GM12892 (cell line): ENCODE measurements around the gene LY6G6D.

ENCODE experiments used
- DNase-seq: peaks from one replicate; pipeline ENCODE4 v3.0.0; 2011; ENCODE audit not compliant: insufficient read length
- FAIRE-seq: peaks from 2 replicates; lab custom pipeline; 2011; peaks lifted over from hg19 to GRCh38; lab: Jason Lieb, UNC
- POLR2A ChIP-seq: IDR thresholded peaks from 2 replicates; pipeline ENCODE4 v1.6.1; 2011; ENCODE audit warnings: low read depth, low read length, control low read depth
- POLR2AphosphoS5 ChIP-seq: IDR thresholded peaks from 2 replicates; pipeline ENCODE4 v1.6.1; 2011; ENCODE audit warnings: low read depth, low read length, control low read depth
- TAF1 ChIP-seq: IDR thresholded peaks from 2 replicates; pipeline ENCODE4 v1.6.1; 2011; ENCODE audit warnings: low read depth, mild to moderate bottlenecking, control low read depth, low read length, borderline replicate concordance

The LY6G6D gene

GRCh38 chr6:31730631-31731086 is 15.5 kb downstream of the LY6G6D start:
- no peak for DNase-seq
- TF ChIP-seq POLR2AphosphoS5 (no peak), POLR2A (no peak), TAF1 (no peak)
- FAIRE-seq: no peak

- TF ChIP-seq POLR2AphosphoS5 (no peak), TAF1 (no peak), POLR2A (no peak)
- FAIRE-seq (no peak), DNase-seq (no peak)
Measured at GRCh38 chr6:31732029-31732428, 16.9 kb downstream of the LY6G6D start.

GRCh38 chr6:31733734-31734133 is 18.6 kb downstream of the LY6G6D start:
- DNase-seq (no peak), FAIRE-seq (no peak)
- TF ChIP-seq POLR2A: no peak
- no peak for TF ChIP-seq TAF1

- TF ChIP-seq POLR2AphosphoS5 (no peak), TAF1 (no peak), POLR2A (no peak)
- DNase-seq: peak; percentile 62
- FAIRE-seq: peak; percentile 80
Measured at GRCh38 chr6:31734247-31734820, 19.2 kb downstream of the LY6G6D start.

GRCh38 chr6:31734821-31735406 is 19.8 kb downstream of the LY6G6D start:
- no peak for DNase-seq
- TF ChIP-seq TAF1: no peak
- TF ChIP-seq POLR2A: 0 out of 2 replicates have a peak, but pooled peaks have one; percentile 30
- FAIRE-seq: no peak

GRCh38 chr6:31736021-31736767 is 21.0 kb downstream of the LY6G6D start, which contains the start of gene CLIC1:
TSS of gene CLIC1 (minus strand) at chr6:31736530. CDS start at chr6:31736300, 230 bp downstream.
- TF ChIP-seq POLR2A (peak; percentile 91), TAF1 (peak; percentile 54; the same call in 1 of the 2 replicates), POLR2AphosphoS5 (peak; percentile 62)
- DNase-seq: peak; percentile 81
- FAIRE-seq: peak; percentile 73

GRCh38 chr6:31736768-31737314 is 21.7 kb downstream of the LY6G6D start:
- TF ChIP-seq POLR2AphosphoS5 (no peak; the same call in 1 of the 2 replicates), TAF1 (no peak), POLR2A (no peak)
- DNase-seq: no peak
- FAIRE-seq: no peak

- TF ChIP-seq TAF1: no peak
- no peak; the same call in 1 of the 2 replicates for TF ChIP-seq POLR2AphosphoS5
- TF ChIP-seq POLR2A: no peak
- no peak for DNase-seq
- no peak for FAIRE-seq
Measured at GRCh38 chr6:31737315-31737990, 22.3 kb downstream of the LY6G6D start.

- TF ChIP-seq POLR2A (peak; percentile 67), TAF1 (peak; percentile 61; the same call in 1 of the 2 replicates), POLR2AphosphoS5 (peak; percentile 82; the same call in 1 of the 2 replicates)
- FAIRE-seq: peak; percentile 38
- DNase-seq: peak; percentile 61
Measured at GRCh38 chr6:31737991-31738979, 23.1 kb downstream of the LY6G6D start.

- TF ChIP-seq POLR2AphosphoS5: peak; percentile 69
- peak; percentile 78 for TF ChIP-seq POLR2A
- peak; percentile 35; the same call in 1 of the 2 replicates for TF ChIP-seq TAF1
- peak; percentile 89 for DNase-seq
- FAIRE-seq: peak; percentile 96
Measured at GRCh38 chr6:31739639-31740396, 24.7 kb downstream of the LY6G6D start, which contains the start of gene MSH5. TSS of gene MSH5 (plus strand) at chr6:31740005. CDS start at chr6:31740467, 462 bp downstream.
